Neuronal stem cell (in vitro differentiated cells): Measurements from ENCODE around the gene COIL.

Experiments used
- DNase-seq: peaks from one replicate; pipeline ENCODE4 v3.0.0-alpha.2; 2013; ENCODE audit warnings: low spot score
- H2AFZ ChIP-seq: one replicate; pipeline ENCODE4 v1.6.1; 2013; ENCODE audit warnings: mild to moderate bottlenecking, low read length, inconsistent platforms
- H2AK5ac ChIP-seq: 2 replicates; pipeline ENCODE4 v1.6.1; 2013; ENCODE audit warnings: low read depth, mild to moderate bottlenecking, inconsistent platforms, low read length, moderate library complexity, mixed read lengths
- H2BK120ac ChIP-seq: 2 replicates; pipeline ENCODE4 v1.6.1; 2013; ENCODE audit warnings: low read depth, mild to moderate bottlenecking, inconsistent platforms, low read length, moderate library complexity, mixed read lengths
- H2BK12ac ChIP-seq: one replicate; pipeline ENCODE4 v1.6.1; 2013; ENCODE audit warnings: low read length, inconsistent platforms
- H2BK15ac ChIP-seq: 2 replicates; pipeline ENCODE4 v1.6.1; 2013; ENCODE audit warnings: mild to moderate bottlenecking, low read length, inconsistent platforms, mixed read lengths
- H2BK5ac ChIP-seq: one replicate; pipeline ENCODE4 v1.6.1; 2013; ENCODE audit warnings: inconsistent platforms, mild to moderate bottlenecking, low read length, moderate library complexity
- H3K14ac ChIP-seq: one replicate; pipeline ENCODE4 v1.6.1; 2013; ENCODE audit warnings: low read length, inconsistent platforms
- H3K18ac ChIP-seq: 2 replicates; pipeline ENCODE4 v1.6.1; 2013; ENCODE audit warnings: low read length, inconsistent platforms
- H3K23ac ChIP-seq: 2 replicates; pipeline ENCODE4 v1.6.1; 2013; ENCODE audit warnings: low read depth, mild to moderate bottlenecking, mixed read lengths, low read length, inconsistent platforms; ENCODE audit not compliant: poor library complexity
- H3K27ac ChIP-seq: replicated peaks from 3 replicates; pipeline ENCODE4 v1.5.1; 2013; ENCODE audit warnings: low read length, inconsistent platforms
- H3K27me3 ChIP-seq, 3 experiments: 2 replicates each; pipeline ENCODE4 v1.6.1; 2013; ENCODE audit warnings: low read length in 3 of 3, mild to moderate bottlenecking in 2 of 3, inconsistent platforms in 1 of 3, low read depth in 1 of 3, mixed read lengths in 1 of 3, moderate library complexity in 1 of 3; ENCODE audit not compliant: control insufficient read depth in 3 of 3, insufficient read depth in 3 of 3
- H3K36me3 ChIP-seq, 2 donors: replicated peaks in 1 of 2; 2 replicates each; pipeline ENCODE4 v1.6.1; 2013; ENCODE audit warnings: low read length in 2 of 2; ENCODE audit not compliant: control insufficient read depth in 2 of 2, insufficient read depth in 2 of 2
- H3K4ac ChIP-seq: 2 replicates; pipeline ENCODE4 v1.6.1; 2013; ENCODE audit warnings: inconsistent platforms, mild to moderate bottlenecking, low read length, moderate library complexity
- H3K4me1 ChIP-seq, 2 donors: 1 replicate in 1 of 2; 2 replicates in 1 of 2; pipeline ENCODE4 v1.6.1; 2013; ENCODE audit warnings: low read length in 2 of 2, low read depth in 1 of 2; ENCODE audit not compliant: control insufficient read depth in 2 of 2, insufficient read depth in 1 of 2
- H3K4me2 ChIP-seq: one replicate; pipeline ENCODE4 v1.6.1; 2013; ENCODE audit warnings: mild to moderate bottlenecking, low read length, inconsistent platforms; ENCODE audit not compliant: insufficient read depth, poor library complexity, severe bottlenecking
- H3K4me3 ChIP-seq, 2 donors: 2 replicates each; pipeline ENCODE4 v1.5.1; 2013; ENCODE audit warnings: low read length in 2 of 2, mild to moderate bottlenecking in 2 of 2, inconsistent platforms in 1 of 2, moderate library complexity in 1 of 2
- H3K79me1 ChIP-seq: one replicate; pipeline ENCODE4 v1.6.1; 2013; ENCODE audit warnings: low read depth, mild to moderate bottlenecking, inconsistent platforms, low read length, moderate library complexity
- H3K9ac ChIP-seq: one replicate; pipeline ENCODE4 v1.6.1; 2013; ENCODE audit warnings: mild to moderate bottlenecking, low read depth, low read length, inconsistent platforms; ENCODE audit not compliant: poor library complexity
- H3K9me3 ChIP-seq, 2 donors: replicated peaks in 1 of 2; 2 replicates each; pipeline versions ENCODE3 to v1.6.1; 2013; ENCODE audit warnings: low read length in 2 of 2, mild to moderate bottlenecking in 2 of 2, inconsistent platforms in 1 of 2, low read depth in 1 of 2, mixed read lengths in 1 of 2, moderate library complexity in 1 of 2; ENCODE audit not compliant: control insufficient read depth in 2 of 2, insufficient read depth in 1 of 2
- H4K8ac ChIP-seq: one replicate; pipeline ENCODE4 v1.6.1; 2013; ENCODE audit warnings: low read depth, mild to moderate bottlenecking, inconsistent platforms, low read length, moderate library complexity
- H4K91ac ChIP-seq: one replicate; pipeline ENCODE4 v1.6.1; 2013; ENCODE audit warnings: low read length, low read depth, mild to moderate bottlenecking, inconsistent platforms; ENCODE audit not compliant: poor library complexity
- WGBS, 2 donors: extraction: QIAGEN DNeasy Blood & Tissue Kit; methylation state at CpG; one replicate each; pipeline ENCODE4 v1.1.7; 2013; ENCODE audit warnings: missing lambda C conversion rate in 2 of 2, mixed read lengths in 1 of 2; ENCODE audit not compliant: insufficient read length in 2 of 2, insufficient replicate concordance in 1 of 2; ENCODE audit errors: extremely low coverage in 2 of 2; 5-methylcytosine and 5-hydroxymethylcytosine counted together

COIL gene

DNA sequence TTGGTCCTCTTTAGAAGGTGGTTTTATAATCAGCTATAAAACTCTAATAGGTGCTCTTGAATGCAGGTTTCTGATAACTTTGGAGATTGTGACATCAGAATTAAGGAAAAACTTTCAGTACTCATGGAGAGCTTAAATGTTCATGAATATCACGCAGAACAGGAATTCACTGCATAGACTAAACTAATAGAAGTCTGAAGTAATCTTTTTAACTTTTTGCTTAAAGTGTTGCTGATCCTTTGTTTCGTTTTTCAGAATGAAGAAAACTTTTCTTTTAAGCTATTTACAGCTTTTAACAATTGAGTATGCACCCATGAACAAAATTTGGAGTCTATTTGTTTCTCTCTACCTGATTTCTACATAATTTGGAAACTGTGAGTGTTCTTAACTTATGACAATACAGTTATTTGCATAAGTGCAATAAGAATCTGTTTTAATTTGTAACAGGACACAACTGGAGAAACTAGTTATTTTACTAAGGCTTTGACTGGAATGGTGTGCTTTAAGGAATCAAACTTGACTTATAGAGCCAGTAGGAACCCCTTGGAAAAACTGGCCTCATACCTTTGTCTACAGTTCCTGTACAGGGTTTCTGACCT lies 30.0 kb downstream of the COIL start:
- Histone ChIP-seq H3K4me3 (no peak overlapping the region), H3K18ac (no peak overlapping the region), H2AFZ (no peak overlapping the region), H3K27me3 (no peaks in the 10 kb centered on the region), H3K9me3 (peaks cover 2 to 25% of the 10 kb centered on the region in 2 donors), H2AK5ac (no peak overlapping the region), H3K27ac (no peak overlapping the region), H3K4ac (no peak overlapping the region), H4K8ac (no peak overlapping the region), H3K14ac (no peak overlapping the region), H2BK120ac (no peak overlapping the region), H3K9ac (no peak overlapping the region), H2BK5ac (no peak overlapping the region), H2BK12ac (no peak overlapping the region), H3K4me2 (no peak overlapping the region), H3K36me3 (peaks cover 8 to 22% of the 10 kb centered on the region in 2 donors), H2BK15ac (no peak overlapping the region), H3K79me1 (no peaks in the 10 kb centered on the region), H3K23ac (no peak overlapping the region), H3K4me1 (no peaks in the 10 kb centered on the region), H4K91ac (no peak overlapping the region)
- WGBS, 2 donors = no CpG with 5 or more reads among the region's 2 CpGs
- no peak for DNase-seq

DNA sequence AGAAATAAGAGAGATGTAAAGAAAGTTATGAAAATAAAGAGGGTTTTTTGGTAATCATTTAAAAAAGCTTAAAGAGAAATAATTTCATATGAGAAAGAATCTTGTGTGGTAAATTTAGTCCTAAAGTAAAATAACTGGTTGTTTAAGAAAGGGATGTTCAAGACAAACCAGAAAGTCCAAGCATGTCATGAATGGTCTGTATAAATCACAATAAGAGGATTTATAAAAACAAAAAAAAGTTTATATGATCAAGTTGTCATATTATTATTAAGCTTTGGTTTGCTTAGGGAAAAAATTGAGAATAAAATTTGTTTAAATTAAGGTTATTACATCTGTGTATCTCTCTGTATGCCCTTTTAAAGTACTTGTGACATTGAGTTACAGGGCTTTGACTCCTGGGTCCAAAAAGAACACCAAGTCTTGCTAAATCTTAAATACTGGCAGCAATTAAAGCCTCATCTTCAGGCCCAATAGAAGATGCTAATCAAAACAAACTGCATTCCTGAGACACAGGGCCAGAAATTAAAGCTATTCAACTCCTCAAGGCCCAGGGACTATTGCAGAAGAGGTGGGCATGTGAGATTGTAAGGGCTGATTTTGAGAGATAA lies 31.4 kb downstream of the COIL start:
- Histone ChIP-seq H4K91ac (no peak overlapping the region), H4K8ac (no peak overlapping the region), H2BK15ac (no peak overlapping the region), H3K4me3 (no peak overlapping the region), H2BK120ac (no peak overlapping the region), H3K27me3 (no peaks in the 10 kb centered on the region), H3K4me2 (no peak overlapping the region), H2AK5ac (no peak overlapping the region), H3K79me1 (no peaks in the 10 kb centered on the region), H2AFZ (no peak overlapping the region), H3K9me3 (peaks cover 2 to 25% of the 10 kb centered on the region in 2 donors), H3K14ac (no peak overlapping the region), H3K18ac (no peak overlapping the region), H3K4me1 (no peaks in the 10 kb centered on the region), H3K23ac (no peak overlapping the region), H3K9ac (no peak overlapping the region), H3K27ac (no peak overlapping the region), H3K36me3 (peaks cover 4 to 9% of the 10 kb centered on the region in 2 donors), H2BK5ac (no peak overlapping the region), H3K4ac (no peak overlapping the region), H2BK12ac (no peak overlapping the region)
- DNase-seq = no peak

DNA sequence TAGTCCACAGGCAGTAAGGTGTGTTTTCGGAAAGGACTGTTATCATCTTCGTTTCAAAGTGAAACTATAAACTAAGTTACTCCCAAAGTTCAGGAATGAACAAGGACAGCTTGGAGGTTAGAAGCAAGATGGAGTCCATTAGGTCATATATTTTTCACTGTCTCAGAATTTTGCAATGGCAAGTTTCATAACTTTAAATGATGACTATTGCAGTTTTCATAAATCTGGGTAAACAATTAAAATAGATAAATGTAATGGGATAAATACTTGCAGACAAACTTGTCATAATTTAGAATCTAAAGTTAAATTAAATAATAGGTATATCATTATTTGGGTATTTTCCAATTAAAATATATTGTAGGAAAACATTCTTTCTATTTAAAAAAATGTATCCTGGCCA lies 32.3 kb downstream of the COIL start:
- Histone ChIP-seq H2BK12ac (no peak overlapping the region), H2AK5ac (no peak overlapping the region), H3K9me3 (peaks cover 6 to 22% of the 10 kb centered on the region in 2 donors), H2AFZ (no peak overlapping the region), H2BK120ac (no peak overlapping the region), H2BK5ac (no peak overlapping the region), H3K18ac (no peak overlapping the region), H3K27ac (no peak overlapping the region), H3K4me3 (no peak overlapping the region), H3K4ac (no peak overlapping the region), H3K23ac (no peak overlapping the region), H4K8ac (no peak overlapping the region), H3K27me3 (peaks cover 0 to 2% (median 0%) of the 10 kb centered on the region in 3 experiments), H4K91ac (no peak overlapping the region), H2BK15ac (no peak overlapping the region), H3K79me1 (no peaks in the 10 kb centered on the region), H3K36me3 (peaks cover 0 to 2% of the 10 kb centered on the region in 2 donors), H3K9ac (no peak overlapping the region), H3K14ac (no peak overlapping the region), H3K4me1 (no peaks in the 10 kb centered on the region), H3K4me2 (no peak overlapping the region)
- no CpG with 5 or more reads among the region's 2 CpGs for WGBS, 2 donors
- no peak for DNase-seq

DNA sequence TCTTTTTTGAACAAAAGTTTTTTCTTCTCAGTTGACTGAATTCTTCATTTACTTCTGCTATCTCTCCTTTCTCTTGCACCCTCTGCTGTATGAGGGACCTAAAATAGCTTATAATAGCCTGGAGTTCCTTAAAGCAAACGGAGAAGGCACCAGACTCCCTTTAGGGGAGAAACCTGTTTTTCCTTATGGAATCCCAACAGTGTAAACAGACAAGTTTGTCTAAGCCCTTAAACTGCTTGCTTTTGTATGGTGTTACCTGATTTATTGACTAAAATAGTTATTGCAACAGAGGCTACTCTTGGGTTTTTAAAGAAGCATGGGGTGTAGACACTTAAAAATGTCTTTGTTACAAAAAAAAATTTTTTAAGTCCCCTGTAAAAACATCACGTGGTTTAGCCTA lies 34.1 kb downstream of the COIL start:
- Histone ChIP-seq H3K23ac (no peak overlapping the region), H3K4me3 (no peak overlapping the region), H2BK12ac (no peak overlapping the region), H4K8ac (no peak overlapping the region), H3K4me2 (no peak overlapping the region), H2BK15ac (no peak overlapping the region), H3K4me1 (no peaks in the 10 kb centered on the region), H3K4ac (no peak overlapping the region), H2BK120ac (no peak overlapping the region), H3K27me3 (peaks cover 0 to 2% (median 0%) of the 10 kb centered on the region in 3 experiments), H3K36me3 (no peaks in the 10 kb centered on the region), H2AFZ (no peak overlapping the region), H2AK5ac (no peak overlapping the region), H3K14ac (no peak overlapping the region), H3K79me1 (no peaks in the 10 kb centered on the region), H3K18ac (no peak overlapping the region), H3K9ac (no peak overlapping the region), H3K9me3 (peaks cover 3 to 22% of the 10 kb centered on the region in 2 donors), H3K27ac (no peak overlapping the region), H4K91ac (no peak overlapping the region), H2BK5ac (no peak overlapping the region)
- no CpG with 5 or more reads among the region's 2 CpGs for WGBS, 2 donors
- DNase-seq = no peak
